HG03159 (cell line): ENCODE results near the gene SFMBT2.
"Not testable (repeated sequence)": the region's sequence is repeated elsewhere in the genome, so short reads cannot be mapped to it uniquely, and the experiment has no call there.

ENCODE experiments used
- ATAC-seq: cut with Tn5 transposase; IDR thresholded peaks from one replicate; pipeline ENCODE4 v1.9.1; 2021; ENCODE audit warnings: mild to moderate bottlenecking, moderate library complexity; ENCODE audit not compliant: unreplicated experiment

The SFMBT2 gene

DNA sequence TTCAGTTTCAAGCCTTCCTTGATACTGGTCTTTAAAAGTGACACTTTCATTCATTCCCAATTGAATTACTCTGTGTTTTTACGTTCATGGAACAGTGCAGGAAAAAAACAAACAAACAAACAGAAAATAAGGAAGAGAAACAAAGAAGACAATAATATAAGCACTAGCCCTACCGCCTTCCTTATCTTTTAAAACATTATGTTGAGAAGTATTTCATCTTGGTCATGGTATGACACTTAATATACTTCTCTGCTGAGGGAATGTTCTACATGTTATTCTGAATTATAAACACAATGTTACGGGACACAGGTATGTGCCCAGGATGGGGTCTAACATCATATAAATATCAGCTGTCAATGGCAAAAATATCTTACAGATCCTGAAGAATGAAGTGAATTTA, 176.7 kb downstream of the SFMBT2 start:
- no peak for ATAC-seq

DNA sequence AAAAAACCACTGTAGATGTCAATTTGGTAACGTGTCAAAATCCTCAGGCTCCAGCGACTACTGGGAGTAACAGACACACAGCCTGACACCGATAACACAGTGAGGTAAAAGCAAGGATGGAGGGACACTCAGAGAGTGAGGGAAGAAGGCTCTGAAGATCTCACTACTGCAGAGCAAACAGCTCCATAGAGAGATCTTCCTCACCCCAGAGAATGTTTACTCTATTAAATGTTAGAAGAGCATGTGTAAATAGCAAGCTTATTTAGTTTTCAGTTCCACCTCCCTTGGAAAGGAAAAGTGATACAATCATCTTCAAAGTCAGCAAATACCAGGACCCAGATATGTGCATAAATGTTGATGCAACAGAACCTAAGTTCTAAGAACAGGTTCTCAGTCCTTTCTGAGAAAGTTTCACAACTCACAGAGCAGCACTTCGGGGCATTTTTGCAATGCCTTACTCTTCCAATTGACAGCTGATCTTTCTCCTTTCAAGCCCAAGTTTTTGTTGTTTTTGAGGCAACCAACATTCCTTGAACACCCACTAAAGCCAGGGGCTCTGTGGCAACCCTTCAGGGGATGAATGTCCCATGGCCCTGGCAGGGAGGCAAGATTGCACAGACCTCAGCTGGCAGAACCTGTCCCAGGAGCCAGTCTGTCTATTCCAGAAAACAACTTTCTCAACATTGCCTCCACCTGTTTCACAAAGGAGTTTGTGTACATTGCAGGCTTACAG, 177.4 kb downstream of the SFMBT2 start:
- no peak for ATAC-seq

DNA sequence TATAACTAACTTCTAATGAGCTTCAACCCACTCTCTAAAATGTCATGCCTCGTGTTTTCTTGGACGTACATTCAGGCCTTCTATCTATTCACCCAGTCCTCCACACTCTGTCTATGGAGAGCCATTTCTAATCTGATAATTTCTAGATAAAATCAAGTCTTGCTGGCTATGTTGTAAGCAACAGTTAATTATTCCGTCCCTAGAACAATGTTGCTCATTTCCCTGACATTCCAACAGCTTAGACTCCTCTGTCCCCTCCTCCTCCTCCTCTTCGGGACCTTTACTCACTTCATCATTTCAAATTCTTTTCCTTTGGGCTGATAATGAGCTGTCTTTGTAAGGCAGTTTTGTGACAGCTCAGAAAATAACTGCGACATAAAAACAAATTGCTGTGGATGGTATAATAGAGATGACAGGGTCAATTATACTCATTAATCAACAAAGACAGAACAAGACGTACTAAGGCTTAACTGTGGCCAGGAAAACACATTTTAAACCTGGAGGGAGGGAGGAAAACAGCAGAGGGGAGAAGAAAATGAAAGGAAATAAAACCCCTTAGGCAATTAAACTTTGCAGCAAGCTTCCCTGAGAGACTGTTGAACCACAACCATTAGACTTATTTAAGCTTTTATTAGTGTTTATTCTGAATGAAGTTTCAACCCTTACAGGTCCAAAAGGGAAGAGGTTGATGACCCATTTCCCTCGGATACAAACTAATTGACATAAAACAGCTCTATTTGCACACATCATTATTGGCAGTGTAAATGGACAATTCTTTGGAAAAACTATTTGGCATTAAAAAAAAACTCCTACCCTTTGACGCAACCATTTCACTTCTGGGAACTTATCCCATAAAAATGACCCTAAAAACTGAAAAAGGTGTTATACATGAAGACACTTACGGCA, 179.1 kb downstream of the SFMBT2 start:
- ATAC-seq: no peak

DNA sequence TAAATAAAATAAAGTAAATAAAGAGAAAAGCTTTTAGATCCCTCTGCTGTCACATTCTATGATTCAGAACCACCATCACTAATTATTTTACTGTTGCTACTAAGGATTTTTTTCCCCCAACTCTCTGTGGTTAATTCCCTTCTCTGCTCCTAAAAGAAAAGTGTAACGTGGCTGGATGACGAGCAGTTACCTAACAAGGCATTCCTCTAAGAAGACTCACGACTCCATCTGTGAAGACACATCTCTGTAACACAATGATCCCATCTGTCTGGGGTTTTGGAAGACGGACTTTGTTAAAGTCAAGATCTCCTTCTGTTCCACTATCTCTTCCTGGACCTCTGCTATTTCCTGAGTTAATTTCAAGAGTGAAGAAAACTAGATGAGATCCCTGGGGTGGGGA, 179.9 kb downstream of the SFMBT2 start:
- no peak for ATAC-seq

DNA sequence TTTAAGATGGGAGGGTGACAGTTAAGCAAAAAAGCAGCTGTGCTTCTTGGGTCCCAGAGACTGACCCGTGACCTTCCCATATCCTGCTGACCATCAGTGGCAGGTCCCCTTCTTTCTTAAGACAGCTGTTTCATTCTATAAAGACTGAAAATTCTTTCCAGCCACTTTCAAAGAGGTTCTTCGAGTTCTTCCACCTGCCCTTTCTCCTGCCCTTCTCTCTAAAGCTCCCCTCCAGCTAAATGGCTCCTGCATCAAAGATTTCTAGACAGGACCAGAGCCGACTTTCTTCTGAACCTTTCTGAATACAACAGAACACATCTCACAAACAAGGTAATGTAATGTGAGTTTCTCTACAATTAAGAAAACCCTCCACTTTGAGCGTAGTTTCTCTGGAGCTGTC, 180.8 kb downstream of the SFMBT2 start:
- no peak for ATAC-seq

DNA sequence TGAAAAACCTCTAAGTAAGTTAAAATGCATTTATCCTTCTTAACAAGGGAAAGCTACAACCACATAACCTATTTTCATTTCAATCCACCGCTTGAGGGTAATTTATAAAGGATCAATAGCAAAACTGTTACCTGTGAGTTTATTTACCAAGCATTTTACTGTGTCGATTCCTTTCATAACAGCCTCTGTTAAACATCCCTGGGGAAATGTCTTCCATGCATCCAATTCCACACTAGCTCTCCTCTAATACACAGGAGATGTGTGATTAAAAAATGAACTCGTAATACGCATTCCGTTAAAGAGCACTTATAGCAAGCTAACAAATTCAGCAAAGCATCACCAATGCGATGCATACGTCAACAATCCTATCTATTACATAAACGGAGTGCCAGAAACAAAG, 185.7 kb downstream of the SFMBT2 start:
- ATAC-seq: no peak

DNA sequence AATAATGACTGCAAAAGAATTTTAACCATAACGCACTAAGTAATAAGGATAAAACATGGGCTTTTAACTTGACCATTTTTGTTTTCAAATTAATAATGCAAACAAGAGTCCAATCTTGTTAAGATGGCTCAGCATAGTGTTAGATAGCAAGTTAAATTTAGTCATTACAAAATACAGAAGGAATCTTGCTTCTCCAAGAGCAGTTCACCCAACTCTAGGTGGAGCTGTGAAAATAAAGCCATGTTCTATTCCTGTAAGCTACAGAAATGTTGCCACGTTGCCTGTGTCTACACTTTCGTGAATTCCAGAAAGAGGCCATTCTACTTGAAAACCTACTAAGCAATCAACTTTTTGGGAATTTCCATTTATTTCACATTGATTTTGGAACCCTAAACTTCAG, 191.9 kb downstream of the SFMBT2 start:
- no peak for ATAC-seq

DNA sequence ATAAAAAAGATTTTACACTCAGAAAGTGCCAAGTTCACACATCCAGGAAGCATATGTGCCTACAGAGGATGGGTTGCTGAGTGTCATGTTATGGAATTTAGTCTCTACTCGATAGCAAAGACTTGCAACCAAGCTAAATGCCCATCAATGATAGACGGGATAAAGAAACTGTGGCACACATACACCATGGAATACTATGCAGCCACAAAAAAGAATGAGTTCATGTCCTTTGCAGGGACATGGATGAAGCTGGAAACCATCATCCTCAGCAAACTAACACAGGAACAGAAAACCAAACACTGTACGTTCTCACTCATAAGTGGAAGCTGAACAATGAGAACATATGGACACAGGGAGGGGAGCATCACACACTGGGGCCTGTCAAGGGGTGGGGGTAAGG, 198.1 kb downstream of the SFMBT2 start:
- ATAC-seq: not testable (repeated sequence)

DNA sequence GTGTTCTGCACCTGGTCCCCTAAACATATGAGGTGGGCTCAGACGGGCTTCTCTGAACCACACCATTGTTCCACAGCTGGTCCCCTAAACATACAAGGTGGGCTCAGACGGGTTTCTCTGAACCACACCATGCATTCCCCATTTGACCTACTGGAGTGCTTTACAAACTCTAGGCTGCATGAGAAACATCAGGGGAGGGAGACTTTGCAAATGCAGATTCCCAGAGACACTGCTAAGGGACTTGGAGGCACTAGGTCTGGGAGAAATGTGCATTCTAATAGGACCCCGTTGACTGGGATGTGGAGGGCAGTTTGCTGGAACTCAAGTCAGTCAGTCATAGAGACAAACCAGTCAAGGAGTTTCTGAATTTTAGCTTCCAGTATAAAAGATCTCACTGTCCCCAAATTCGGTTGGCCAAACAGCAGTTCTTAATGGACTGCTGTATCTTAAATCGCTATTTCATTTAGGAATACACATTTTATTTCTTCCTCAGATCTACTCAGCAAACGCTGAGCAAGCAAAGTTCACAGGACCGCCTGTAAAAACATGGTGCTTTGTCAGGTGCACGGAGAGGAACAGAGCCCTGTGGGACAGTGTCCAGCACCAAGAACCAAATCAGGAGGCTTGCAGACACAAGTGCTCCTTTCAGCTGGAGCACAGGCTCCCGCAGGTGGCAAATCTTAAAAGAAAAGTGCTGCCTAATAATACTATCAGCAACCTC, 198.8 kb downstream of the SFMBT2 start:
- no peak for ATAC-seq

DNA sequence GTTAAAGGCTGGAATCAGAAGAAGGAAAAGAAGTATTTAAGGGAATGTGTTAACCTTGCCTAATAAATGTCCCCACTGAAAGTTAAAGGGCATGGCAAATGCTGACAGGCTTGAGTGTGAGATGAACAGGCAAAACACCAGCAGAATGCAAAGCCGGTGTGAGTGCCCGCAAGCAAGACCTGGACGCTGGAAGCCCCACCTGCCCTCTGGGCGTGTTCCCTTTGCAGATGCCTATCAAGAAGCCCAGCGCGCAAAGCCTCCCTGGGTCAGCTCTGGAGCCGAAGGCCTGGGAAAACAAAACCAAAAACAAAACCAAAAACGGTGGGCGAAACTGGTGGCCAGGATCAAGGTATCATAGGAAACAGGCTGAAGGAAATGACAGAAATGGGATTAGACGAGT, 200.3 kb downstream of the SFMBT2 start:
- ATAC-seq: no peak

DNA sequence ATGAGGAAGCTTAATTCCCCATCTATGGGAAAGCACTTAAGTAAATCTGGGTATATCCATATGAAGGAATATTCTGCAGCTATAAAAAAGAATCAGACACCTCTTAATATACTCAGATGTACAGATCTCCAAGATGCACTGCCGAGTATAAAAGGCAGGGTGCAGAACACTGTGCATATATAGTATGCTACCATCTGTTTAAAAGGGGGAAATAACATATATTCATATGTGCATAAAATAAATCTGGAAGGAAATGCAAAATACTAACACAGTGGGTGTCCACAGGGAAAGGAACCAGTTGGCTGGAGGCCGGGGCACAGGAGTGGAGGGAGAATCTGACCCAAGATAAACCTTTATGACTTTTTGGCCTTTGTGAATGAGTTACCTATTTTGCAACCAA, 201.4 kb downstream of the SFMBT2 start:
- ATAC-seq: no peak

DNA sequence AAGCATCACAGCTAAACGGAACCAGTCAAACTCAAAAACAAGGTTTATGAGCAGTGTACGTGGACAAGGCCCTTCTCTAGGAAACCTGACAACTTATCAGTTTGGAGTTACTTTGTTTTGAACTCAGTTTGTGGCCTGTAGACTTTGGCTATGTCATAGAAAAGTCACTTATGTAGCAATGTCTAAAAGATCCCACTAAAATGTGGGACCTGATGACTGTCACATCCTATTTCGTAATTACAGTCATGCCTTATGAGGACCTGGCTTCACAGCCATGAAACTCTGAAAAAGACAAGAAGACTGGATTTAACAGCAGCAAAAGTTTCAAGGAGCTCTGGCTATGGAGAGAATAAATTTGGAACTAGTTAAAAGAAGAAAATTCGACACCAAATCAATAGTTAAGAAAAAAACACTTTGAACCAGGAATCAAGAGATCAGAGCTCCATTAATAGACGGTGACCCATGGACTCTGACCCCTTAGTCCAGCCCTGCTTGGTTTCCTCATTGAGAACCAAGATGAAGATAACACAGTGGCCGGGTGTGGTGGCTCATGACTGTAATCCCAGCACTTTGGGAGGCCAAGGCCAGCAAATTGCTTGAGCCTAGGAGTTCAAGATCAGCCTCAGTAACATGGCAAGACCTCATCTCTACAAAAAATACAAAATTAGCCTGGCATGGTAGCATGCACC, 204.3 kb downstream of the SFMBT2 start:
- no peak for ATAC-seq

DNA sequence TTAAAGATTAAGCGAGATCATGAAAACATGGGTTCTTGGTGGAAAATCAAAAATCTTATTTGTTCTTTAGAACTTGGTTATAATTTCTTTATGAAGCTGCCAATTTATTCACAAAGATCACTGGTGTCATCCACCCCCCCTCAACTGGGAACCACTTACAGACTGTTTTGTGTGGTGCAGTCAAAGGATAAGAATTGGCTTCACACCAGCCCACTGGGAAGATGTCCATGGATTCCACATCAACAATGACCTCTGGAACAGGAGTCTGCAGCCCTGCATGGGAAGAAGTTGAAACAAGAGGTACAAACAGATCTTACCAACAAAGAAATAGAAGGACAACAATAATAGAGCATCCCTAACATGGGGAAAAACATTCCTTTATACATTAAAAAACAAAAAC, 205.2 kb downstream of the SFMBT2 start:
- no peak for ATAC-seq

DNA sequence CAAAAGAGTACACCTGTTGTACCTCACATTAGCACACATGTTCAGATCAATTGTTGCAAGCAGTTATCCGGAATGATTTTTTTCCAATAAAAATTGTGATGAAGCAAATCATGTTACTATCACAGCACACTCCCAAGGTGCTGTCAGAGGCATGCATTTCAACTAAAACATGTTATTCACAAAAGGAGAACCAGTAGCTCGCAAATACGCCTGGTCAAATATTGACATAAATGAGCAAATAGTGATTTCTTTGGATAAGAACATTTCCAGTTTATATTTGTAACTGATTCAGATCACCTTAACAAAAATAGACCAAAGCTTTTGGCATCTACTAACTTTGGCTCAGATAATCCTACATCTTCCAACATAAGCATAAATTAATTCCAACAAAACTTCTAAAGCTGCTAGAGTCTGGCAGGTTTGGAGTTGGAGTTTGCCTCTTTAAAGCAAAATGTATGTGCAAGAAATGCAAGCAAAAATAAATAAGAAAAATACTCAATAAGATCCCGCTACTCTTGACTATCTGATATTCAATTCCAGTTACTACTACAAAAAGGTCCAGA, 208.0 kb downstream of the SFMBT2 start:
- no peak for ATAC-seq

DNA sequence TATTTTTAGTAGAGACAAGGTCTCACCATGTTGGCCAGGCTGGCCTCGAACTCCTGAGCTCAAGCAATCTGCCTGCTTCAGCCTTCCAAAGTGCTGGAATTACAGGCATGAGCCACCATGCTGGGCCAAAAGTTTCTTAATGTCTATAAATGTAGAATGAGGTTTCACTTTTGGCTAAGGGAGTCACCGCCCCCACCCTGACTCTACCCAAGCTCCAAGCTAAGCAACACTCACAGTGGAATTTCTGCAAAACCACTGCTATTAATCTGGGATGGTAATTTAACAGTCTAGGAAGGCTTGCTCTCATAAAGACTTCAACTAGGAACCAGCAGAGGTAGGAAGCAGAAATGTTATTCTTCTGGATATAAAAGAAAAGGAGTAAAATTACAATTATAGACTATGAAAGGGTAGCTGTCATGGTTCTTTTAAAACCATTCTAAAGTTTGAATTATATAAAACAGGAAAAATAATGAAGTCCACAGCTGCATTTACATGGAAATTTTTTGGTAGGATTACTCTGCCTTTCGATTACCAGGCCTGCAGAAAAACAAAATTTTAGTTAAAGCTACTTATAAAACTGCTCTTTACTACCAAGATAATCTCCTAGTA, 211.6 kb downstream of the SFMBT2 start:
- no peak for ATAC-seq

DNA sequence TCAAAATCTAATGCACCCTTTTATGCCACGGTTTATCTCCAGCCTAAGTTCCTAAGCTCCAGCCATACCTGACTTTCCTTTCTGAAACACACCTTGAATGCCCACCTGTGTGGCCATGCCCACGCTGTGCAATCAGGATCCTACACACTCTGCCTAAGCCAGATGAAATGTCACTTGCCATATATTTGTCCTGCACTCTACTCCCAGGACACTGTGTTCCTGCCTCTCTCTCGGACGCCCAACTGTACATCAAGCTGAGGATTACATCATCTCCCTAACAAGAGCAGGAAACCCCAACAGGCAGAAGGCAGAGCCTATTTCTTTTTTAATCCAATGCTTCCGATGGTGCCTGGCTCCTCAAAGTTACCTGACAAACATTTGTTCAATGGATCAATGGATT, 214.6 kb downstream of the SFMBT2 start:
- no peak for ATAC-seq

DNA sequence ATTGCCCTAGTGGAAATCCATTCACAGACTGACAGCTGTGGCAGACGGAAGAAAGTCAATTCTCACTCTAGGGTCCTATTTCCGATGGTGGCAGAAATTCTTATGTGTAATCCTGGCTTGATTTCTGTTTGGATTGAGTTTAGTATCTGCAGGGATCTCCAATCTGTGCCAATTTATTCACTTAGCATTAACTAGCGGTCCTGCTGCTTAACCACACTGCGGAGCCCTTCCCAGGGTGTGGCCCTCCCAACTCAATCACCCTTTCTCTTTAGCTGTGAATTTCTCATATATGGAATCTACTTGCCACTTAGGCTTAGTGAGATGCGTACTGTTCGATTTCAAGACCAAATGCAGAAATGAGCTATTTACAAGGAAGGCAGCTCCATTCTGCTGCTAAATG, 215.7 kb downstream of the SFMBT2 start:
- ATAC-seq: no peak

DNA sequence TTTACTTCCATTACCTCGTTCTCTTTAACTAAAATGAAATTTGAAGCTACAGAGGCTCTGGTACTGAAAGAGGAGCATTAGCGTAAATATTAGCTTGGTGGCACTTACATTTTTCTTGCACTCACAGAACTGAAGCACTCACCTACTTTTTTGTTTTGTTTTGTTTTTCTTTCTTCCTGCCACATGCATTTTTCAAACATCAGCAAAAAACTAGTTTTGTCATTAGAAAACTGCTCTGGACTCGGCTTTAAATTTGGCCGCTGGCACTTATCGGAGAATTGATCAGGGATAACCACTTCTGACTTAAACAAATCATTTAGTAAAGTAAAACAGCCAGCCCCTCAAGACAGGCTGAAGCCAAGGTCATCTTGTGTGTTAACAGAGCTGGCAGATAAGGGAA, 216.3 kb downstream of the SFMBT2 start:
- no peak for ATAC-seq

DNA sequence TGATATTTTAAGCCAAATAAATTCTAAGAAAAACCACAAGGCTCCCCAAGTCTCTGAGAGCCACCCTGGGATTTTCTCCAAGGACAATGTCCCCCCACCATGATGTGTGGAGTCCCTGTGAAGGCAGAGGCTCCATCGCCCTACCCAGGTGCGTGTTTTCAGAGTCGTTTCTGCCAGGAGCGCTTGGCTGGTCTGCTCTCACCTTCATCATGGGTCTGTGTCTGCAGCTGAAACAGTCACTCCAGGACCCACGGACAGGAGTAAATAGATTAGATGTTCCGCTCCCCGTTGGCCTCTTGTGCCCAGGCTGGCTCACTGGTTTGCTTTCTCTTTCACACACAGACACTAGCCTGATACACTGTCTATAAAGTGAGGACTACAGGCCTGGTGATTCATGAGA, 217.5 kb downstream of the SFMBT2 start:
- ATAC-seq: no peak

DNA sequence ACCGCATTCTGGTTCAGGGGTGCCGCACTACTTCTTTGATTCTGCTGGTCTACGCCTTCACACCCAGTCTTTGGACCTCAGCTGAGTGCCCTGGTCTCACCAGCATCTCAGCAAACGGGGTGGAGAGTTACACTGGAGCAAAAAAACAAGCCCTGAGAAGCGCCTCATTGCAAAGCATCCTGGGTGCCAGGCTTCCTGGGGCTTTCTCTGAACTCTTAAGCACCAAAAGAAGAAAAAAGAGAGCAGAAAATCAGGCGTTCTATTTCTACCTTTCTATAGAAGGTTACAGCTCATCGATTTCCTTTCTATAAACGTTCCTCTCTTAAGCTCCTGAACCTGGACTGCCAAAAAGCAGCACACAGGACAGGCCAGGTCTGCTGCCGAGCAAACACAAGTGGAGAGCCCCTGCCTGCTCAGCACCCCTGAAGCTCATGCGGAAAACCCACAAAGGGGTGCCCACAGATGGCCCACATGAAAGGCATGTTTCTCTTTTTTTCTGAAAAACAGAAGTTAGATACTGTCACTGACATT, 217.9 kb downstream of the SFMBT2 start:
- no peak for ATAC-seq
